HuH-7.5 (cell line): ENCODE data around the gene MRPL51.

ENCODE experiments used
- DNase-seq: peaks from one replicate; pipeline ENCODE4 v3.0.0; 2011; ENCODE audit warnings: low spot score

The MRPL51 gene

DNA sequence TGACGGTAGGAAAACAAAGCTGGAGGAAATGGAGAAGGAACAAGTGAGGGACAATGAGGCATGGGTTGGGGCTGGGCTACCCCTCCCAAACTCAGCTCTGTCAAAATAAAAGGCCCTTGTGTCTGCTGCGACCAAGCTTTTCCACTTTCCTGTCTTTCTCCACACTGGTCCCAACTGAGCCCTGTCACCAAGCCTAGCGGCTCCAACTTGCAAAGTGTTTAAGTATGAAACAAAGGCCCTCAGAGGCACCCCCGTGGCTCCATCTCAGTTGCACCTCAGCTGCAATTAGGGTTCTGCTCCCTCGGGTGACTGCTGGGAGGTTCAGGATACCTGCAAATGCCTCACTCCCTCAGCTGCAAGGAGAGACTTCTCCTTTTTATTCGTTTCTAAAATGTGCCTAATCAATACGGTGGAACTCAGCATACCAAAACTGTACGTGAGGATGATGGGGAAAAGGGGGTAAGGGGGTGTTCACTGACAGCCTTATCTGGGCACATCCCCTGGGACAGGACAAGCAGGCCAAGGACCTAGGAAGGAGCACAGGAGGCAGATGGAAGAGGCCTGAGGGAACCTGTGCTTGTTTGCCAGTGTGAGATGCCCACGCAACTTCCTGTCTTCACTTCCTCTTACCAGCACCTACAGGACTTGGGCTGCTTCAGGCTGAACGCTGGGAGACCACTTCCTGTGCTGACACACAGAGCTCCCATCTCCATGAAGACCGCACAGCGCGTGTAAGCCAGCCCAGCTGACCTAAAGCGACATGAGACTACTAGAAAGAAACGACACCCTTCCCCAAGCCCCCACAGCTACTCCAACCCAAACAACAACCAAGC lies 31.4 kb downstream of the MRPL51 start:
- DNase-seq = no peak

DNA sequence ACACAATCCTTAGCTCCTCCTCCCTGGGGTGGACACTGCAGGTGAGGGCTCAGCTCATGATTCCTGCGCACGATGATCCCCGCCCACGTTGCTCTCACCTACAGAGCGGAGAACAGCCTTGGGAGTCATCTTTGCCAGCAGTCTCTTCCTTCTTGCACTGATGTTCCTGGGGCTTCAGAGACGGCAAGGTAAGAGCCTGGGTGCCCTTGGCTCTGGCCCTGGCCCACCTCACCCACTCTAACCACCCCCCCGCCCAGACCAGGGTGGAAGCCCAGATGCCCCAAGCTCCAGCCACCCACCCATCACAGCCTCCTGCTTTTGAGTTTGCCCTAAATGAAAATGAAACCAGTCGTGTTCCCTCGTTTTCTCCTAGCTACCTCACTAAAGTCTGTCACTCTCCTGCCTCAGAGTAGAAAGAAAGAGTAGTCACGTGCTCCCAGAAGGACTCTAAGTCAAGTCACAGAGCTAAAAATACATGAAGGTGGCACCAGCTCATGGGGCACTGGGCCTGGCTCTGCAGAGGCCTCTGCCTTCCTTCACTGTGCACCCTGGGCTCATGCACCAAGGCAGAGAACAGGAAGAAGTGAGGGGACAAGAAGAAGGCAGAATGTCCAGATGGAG lies 32.2 kb downstream of the MRPL51 start:
- DNase-seq = no peak

DNA sequence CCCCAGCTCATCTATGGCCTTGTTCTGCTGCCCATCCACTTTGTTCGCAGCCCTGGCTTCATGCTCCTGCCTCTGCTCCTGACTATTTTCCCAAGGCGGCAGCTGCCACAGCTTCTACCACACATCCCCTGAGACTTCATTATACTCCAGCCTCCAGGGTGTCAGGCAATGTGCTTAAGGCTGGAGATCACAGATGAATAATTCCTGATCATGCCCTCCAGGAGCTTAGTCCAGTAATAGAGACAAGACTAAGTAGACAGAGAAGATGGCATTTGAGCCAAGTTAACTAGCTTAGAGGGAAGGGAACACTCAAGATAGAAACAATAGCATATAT lies 34.1 kb downstream of the MRPL51 start:
- no peak for DNase-seq

DNA sequence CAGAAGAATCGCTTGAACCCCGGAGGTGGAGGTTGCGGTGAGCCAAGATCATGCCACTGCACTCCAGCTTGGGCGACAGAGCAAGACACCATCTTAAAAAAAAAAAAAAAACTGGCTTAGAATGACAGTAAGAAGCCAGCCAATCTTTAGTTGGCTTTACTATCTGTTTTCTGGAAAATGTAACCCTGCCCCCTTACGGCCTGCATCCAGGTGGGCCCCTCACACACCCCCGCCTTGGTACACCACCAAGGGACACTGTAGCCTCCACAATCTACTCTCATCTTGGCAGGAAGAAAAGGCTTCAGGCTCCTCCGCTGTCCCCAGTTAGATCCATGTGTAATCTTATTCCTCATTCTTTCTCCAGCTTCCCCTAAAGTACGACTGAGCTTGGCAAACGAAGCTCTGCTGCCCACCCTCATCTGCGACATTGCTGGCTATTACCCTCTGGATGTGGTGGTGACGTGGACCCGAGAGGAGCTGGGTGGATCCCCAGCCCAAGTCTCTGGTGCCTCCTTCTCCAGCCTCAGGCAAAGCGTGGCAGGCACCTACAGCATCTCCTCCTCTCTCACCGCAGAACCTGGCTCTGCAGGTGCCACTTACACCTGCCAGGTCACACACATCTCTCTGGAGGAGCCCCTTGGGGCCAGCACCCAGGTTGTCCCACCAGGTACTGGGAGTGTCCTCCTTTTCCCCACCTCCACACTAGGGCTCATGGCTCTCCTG lies 34.6 kb downstream of the MRPL51 start:
- DNase-seq = no peak

DNA sequence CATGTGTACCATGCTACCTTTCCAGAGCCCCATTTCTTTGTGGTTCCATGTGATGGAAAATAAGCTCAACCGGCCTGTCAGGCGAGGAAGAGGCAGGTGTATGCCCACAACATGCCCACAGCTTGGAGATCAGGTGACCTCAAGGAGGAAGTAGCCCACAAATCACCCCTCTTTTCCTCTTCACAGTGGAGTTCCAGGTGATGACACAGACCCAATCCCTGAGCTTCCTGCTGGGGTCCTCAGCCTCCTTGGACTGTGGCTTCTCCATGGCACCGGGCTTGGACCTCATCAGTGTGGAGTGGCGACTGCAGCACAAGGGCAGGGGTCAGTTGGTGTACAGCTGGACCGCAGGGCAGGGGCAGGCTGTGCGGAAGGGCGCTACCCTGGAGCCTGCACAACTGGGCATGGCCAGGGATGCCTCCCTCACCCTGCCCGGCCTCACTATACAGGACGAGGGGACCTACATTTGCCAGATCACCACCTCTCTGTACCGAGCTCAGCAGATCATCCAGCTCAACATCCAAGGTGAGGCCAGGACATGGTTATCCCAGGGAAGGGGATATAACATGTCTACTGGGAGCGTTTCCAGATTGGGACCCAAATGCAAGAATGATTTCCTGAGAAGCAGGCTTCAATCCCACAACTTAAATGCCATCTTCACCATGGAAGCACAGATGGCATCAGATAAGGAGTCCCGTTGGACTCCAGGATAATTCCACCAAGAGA lies 35.7 kb downstream of the MRPL51 start:
- DNase-seq = no peak

DNA sequence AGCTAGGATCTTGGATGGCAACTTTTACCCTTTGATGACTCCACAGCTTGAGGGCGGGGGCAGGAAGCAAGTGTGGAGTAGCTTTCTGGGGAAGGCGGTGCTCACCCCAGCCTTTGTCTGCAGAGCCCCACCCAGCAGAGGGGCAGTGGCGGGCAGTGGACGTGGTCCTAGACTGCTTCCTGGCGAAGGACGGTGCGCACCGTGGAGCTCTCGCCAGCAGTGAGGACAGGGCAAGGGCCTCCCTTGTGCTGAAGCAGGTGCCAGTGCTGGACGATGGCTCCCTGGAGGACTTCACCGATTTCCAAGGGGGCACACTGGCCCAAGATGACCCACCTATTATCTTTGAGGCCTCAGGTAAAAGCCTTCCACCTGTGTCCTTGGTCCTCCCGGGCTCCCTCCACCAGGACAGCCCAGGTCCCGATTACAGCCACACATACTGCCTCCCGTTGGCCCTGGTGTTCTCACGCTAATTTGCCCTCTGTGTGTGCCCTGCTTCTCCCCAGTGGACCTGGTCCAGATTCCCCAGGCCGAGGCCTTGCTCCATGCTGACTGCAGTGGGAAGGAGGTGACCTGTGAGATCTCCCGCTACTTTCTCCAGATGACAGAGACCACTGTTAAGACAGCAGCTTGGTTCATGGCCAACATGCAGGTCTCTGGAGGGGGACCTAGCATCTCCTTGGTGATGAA lies 40.0 kb downstream of the MRPL51 start:
- DNase-seq = no peak

DNA sequence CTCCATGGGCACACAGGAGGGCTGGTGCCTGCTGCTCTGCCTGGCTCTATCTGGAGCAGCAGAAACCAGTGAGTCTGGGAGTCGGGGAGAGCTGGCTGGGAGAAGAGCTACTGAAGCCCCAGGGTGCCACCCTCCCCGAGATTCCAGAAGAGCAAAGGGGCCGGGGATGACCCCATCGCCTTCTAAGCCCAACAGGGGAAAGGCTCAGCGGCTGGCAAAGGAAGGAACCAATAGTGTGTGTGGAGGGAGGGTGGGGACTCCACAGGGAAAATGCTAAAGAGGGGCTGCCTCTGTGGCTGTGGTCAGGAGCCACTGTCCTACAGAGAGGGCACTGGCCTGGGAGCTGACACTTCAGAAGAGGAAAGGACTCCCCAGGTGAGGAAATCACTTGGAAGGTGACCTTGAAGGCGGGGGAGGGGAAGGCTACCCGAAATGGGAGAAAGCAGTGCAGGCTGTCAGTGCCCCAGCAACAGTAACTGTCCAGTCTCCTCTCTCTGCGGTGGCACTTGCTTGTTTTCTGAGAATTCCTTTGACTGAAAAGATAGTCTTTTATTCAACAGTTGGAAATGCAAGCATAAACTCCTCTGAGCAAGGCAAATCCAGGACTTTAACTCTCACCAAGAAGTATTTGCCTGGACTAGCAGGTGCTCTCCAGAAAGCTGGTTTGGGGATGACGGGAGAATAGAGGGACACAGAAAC lies 40.7 kb downstream of the MRPL51 start:
- no peak for DNase-seq

DNA sequence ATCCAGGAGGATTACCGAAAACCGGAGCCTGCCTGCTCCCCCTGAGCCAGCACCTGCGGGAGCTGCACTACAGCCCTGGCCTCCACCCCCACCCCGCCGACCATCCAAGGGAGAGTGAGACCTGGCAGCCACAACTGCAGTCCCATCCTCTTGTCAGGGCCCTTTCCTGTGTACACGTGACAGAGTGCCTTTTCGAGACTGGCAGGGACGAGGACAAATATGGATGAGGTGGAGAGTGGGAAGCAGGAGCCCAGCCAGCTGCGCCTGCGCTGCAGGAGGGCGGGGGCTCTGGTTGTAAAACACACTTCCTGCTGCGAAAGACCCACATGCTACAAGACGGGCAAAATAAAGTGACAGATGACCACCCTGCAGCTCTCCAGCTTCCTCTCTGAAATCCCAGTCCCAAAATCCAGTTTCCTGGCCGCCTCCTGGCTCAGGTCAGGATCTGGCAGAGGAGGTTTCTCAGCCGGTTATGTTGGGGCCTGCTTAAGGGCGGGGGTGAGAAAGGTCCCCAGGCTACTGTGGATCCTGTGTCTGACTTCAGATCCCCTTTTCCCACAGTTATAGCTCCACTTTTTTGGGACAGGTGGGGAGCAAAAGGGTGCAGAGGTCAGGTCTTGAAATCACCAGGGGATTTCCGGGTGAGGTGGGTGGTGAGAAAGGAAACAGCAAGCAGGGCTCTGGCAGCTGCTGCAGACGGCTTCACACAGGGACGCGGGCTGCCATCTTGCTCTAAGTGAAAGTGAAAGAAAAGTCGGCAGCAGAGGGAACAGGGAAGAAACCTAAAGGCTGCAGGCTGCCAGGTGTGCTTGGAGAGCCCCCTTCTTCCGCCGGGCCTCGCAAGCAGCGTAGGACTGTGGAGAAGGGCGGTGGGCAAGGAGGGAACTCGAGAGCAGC lies 41.5 kb downstream of the MRPL51 start, which contains the start of gene TAPBPL:
TAPBPL (plus strand) TSS at position 695 of the 897 bp plus-strand sequence. CDS start 207 bp downstream, outside the sequence.
- peak; percentile 72 for DNase-seq

DNA sequence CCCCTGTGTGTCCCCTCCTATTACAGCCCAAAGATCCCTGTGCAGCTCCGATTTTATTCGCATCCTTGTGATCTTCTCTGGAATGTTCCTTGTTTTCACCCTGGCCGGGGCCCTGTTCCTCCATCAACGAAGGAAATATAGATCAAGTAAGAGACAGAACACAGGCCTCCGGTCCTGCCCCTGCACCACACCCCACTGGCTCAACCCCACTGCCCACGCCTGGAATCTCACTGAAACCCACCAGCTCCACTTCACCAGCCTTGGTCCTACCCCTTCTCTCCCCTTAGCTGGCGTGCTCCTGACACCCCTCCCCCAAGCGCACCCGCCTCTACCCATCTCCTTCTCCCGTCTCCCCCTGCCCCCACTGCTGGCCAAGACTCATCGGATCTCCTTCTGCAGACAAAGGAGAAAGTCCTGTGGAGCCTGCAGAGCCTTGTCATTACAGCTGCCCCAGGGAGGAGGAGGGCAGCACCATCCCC lies 42.2 kb downstream of the MRPL51 start:
- DNase-seq = no peak

DNA sequence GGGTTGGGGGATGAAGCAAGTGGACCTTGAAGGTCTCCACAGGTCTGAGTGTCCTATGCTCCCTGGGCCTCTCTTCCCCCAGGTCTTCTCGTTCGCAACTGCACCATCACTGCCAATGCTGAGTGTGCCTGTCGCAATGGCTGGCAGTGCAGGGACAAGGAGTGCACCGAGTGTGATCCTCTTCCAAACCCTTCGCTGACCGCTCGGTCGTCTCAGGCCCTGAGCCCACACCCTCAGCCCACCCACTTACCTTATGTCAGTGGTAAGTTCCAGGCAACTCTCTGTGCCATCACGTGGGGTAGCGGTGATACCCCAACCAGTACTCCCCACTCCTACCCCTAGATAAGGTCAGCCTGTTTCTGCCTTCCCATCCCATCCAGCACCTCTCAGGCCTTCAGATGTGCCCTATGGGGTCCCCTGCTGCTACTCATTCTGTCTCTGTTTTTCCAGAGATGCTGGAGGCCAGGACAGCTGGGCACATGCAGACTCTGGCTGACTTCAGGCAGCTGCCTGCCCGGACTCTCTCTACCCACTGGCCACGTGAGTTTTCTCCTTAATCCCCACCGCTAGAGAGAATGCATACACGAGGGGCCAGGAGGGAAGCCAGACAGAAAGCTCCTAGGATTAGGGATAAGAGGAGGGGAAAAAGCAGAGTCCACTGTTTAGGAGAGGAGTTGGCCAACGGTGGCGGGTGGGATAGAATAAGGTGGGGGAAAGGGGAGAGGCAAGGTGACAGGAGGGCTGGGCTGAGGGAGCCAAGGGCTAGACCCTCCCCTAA lies 42.8 kb downstream of the MRPL51 start:
- no peak for DNase-seq

DNA sequence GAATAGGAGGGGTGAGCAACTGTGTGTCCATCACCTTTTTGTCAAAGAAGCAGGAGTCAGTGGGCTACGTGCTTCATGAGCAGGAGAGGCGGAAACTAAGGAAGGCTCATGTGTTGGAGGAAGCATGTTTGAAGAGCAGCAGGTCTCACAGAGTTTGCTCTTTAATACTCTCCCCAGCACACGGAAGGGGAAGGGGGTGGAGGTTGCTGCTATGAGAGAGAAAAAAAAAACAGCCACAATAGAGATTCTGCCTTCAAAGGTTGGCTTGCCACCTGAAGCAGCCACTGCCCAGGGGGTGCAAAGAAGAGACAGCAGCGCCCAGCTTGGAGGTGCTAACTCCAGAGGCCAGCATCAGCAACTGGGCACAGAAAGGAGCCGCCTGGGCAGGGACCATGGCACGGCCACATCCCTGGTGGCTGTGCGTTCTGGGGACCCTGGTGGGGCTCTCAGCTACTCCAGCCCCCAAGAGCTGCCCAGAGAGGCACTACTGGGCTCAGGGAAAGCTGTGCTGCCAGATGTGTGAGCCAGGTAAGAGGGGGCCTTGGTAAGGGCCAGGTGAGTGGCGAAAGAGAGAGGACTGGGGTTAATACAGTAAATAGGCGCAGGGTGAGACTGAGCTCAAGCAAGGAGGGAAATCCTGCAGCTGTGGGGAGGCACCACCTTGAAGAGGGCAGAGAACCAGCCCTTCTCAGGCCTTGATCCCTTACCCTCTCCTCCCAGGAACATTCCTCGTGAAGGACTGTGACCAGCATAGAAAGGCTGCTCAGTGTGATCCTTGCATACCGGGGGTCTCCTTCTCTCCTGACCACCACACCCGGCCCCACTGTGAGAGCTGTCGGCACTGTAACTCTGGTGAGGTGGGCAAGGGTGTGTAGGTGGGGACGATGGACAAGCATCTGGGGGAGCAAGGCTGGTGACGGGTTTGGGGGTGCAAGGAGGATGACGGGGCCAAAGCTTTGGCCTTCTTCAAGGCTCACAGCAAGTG lies 48.1 kb downstream of the MRPL51 start, which contains the start of gene CD27:
CD27 (plus strand) TSS at position 252 of the 985 bp plus-strand sequence; CDS start at position 393, 141 bp downstream.
- no peak for DNase-seq

DNA sequence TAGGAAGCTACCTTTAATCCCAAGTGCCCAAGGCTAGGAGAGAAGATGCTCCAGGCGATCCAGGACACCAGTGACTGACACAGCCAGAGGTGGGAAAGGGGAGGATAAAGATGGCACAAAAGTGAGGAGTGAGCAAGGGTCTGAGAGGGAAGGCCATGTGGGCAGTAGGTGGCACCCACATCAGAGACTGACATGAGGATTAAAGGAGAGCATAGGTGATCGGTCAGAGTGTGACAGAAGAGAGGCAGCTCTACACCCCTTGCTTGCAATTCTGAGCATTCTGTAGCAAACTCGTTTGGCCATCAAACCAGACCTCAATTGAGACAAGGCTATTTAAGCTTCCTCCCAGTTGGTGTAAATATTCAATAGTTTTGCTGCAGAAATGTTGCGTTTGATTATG lies 49.0 kb downstream of the MRPL51 start:
- no peak for DNase-seq

DNA sequence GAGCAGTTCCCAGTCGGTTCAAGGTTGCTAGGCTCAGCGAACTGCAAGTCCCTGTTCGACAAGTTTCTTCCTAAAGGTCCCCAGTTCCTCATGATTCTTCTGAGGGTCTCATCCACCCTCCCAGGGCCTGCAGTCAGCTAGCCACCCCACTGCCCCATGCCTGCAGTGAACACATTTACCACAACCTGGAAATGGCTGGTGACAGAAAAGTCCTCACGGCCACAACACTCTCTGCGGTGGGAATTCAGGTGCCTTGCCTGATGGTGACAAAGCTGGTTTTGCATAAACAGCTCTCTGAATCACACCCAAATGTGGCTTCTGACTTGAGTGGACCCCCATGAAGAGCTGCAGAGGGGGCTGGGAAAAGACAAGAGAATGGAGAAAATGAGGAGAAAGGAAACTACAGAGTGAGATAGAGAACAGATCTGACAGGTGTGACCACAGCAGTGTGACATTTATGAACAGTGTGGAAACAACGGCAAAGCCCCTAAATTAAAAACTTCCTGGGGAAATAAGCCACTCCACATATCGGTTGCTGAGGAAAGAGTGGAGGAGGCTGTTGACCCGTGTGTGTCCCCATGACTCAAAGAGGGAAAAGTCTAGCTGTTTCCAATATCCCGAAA lies 49.6 kb downstream of the MRPL51 start:
- DNase-seq = no peak

DNA sequence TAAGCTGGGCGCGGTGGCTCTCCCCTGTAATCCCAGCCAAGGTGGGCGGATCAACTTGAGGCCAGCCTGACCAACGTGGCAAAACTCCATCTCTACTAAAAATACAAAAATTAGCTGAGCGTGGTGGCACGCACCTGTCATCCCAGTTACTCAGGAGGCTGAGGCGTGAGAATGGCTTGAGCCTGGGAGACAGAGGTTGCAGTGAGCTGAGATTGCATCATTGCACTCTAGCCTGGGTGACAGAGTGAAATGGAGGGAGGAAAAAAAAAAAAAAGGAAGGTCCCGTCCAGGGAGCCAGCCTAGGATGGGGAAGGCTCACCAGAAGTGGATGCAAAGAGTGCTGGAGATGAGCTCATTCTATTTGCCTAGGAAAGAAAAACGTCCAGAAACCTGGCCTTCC lies 50.2 kb downstream of the MRPL51 start:
- no peak for DNase-seq
